Measurements from ENCODE around the gene ZBTB16. TPM values are rescaled to one million over a fixed set of nuclear protein-coding genes. Genes with fewer than 3 reads are reported as not detected.

ZBTB16 gene
- total and polyA plus RNA-seq, 7 experiments from 2014 or later = 3.0 to 22.1 (median 7.2) TPM

- Mint-ChIP-seq H3K4me3 (no peak overlapping the region), H3K9me3 (no peaks in the 10 kb centered on the region), H3K27me3 (no peaks in the 10 kb centered on the region), H3K27ac (peak overlapping the region in 2 of 9 donors; percentile 47 to 65), H3K4me1 (peaks cover 0 to 7% (median 4%) of the 10 kb centered on the region in 7 donors), H3K36me3 (no peaks in the 10 kb centered on the region)
- ChIA-PET POLR2A (no interaction called here), CTCF (interaction anchor here (1.1 to 10.2 kb wide), 8 partner anchors 7 to 363 kb away, joined by 3 to 148 read pairs (median 10); no protein-coding TSS in a partner anchor)
- intact Hi-C loops (cut with micrococcal nuclease) = no loop called here
- Histone ChIP-seq H3K4me1 (ENCODE audit: control insufficient read depth in 2 of 2, insufficient read depth in 2 of 2, low read length in 2 of 2) (no peaks in the 10 kb centered on the region), H3K9me3 (ENCODE audit: control insufficient read depth in 2 of 3, low read length in 3 of 3) (no peaks in the 10 kb centered on the region), H3K36me3 (ENCODE audit: control insufficient read depth in 2 of 3, insufficient read depth in 3 of 3, low read length in 3 of 3) (no peaks in the 10 kb centered on the region), H3K4me3 (ENCODE audit: low read length) (no peak overlapping the region), H3K27me3 (ENCODE audit: control insufficient read depth in 2 of 2, insufficient read depth in 2 of 2, low read length in 2 of 2) (no peaks in the 10 kb centered on the region), H3K27ac (ENCODE audit: low read depth, low read length) (no peak overlapping the region)
- no peak for DNase-seq
- no peak for ATAC-seq
These were observed 199.6 kb downstream of the ZBTB16 start for GRCh38 chr11:114259124-114259526.

- peaks cover 0 to 7% (median 4%) of the 10 kb centered on the region in 7 donors for H3K4me1 Mint-ChIP-seq
- no peaks in the 10 kb centered on the region for H3K36me3 Mint-ChIP-seq
- H3K27ac Mint-ChIP-seq = peak overlapping the region in 1 of 9 donors; percentile 65
- H3K9me3 Mint-ChIP-seq = no peaks in the 10 kb centered on the region
- H3K27me3 ChIP-seq (ENCODE audit: control insufficient read depth in 2 of 2, insufficient read depth in 2 of 2, low read length in 2 of 2) = no peaks in the 10 kb centered on the region
- intact Hi-C loops (cut with micrococcal nuclease) = no loop called here
- H3K27ac ChIP-seq (ENCODE audit: low read depth, low read length) = no peak overlapping the region
- H3K36me3 ChIP-seq (ENCODE audit: control insufficient read depth in 2 of 3, insufficient read depth in 3 of 3, low read length in 3 of 3) = no peaks in the 10 kb centered on the region
- ATAC-seq = no peak
- no peak overlapping the region for H3K4me3 Mint-ChIP-seq
- no peak overlapping the region for H3K4me3 ChIP-seq (ENCODE audit: low read length)
- no peaks in the 10 kb centered on the region for H3K9me3 ChIP-seq (ENCODE audit: control insufficient read depth in 2 of 3, low read length in 3 of 3)
- DNase-seq = no peak
- ChIA-PET POLR2A (interaction anchor here (0.6 to 2.4 kb wide), 2 partner anchors 135 to 222 kb away, joined by 3 to 7 read pairs; no protein-coding TSS in a partner anchor), CTCF (interaction anchor here (1.0 to 10.2 kb wide), 11 partner anchors 8 to 364 kb away, joined by 3 to 148 read pairs (median 5); no protein-coding TSS in a partner anchor)
- no peaks in the 10 kb centered on the region for H3K4me1 ChIP-seq (ENCODE audit: control insufficient read depth in 2 of 2, insufficient read depth in 2 of 2, low read length in 2 of 2)
- no peaks in the 10 kb centered on the region for H3K27me3 Mint-ChIP-seq
These were observed 200.1 kb downstream of the ZBTB16 start for GRCh38 chr11:114259551-114259983.

DNA sequence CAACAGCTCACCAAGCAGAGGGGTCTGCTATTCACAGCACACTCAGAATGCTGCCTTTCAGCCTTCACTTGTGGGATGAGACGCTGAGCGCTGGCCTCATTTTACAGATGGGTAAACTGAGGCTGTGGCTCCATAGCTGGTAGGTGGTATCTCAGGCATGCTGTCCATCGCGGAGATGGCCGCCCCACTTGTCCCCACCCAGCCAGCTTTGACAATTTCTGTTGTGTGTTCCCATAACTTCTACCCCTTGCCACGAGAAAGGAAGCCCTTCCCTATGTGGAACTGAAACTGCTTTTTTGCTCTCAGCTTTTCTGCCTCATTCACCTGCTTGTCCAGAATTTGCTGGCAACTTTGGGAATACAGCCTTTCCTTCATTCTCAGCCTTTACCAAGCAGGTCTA, 200.6 kb downstream of the ZBTB16 start:
- H3K4me1 Mint-ChIP-seq = peaks cover 0 to 7% (median 4%) of the 10 kb centered on the region in 7 donors
- Histone ChIP-seq H3K27ac (ENCODE audit: low read depth, low read length) (no peak overlapping the region), H3K27me3 (ENCODE audit: control insufficient read depth in 2 of 2, insufficient read depth in 2 of 2, low read length in 2 of 2) (no peaks in the 10 kb centered on the region), H3K9me3 (ENCODE audit: control insufficient read depth in 2 of 3, low read length in 3 of 3) (no peaks in the 10 kb centered on the region), H3K4me1 (ENCODE audit: control insufficient read depth in 2 of 2, insufficient read depth in 2 of 2, low read length in 2 of 2) (no peaks in the 10 kb centered on the region), H3K4me3 (ENCODE audit: low read length) (no peak overlapping the region), H3K36me3 (ENCODE audit: control insufficient read depth in 2 of 3, insufficient read depth in 3 of 3, low read length in 3 of 3) (no peaks in the 10 kb centered on the region)
- no peaks in the 10 kb centered on the region for H3K36me3 Mint-ChIP-seq
- ChIA-PET CTCF (interaction anchor here (0.9 to 10.2 kb wide), 20 partner anchors 8 to 954 kb away, joined by 3 to 148 read pairs (median 5); no protein-coding TSS in a partner anchor), POLR2A (interaction anchor here (0.6 to 2.4 kb wide), 3 partner anchors 136 to 265 kb away, joined by 3 to 7 read pairs (median 5); no protein-coding TSS in a partner anchor)
- H3K4me3 Mint-ChIP-seq = no peak overlapping the region
- H3K27ac Mint-ChIP-seq = no peak overlapping the region
- DNase-seq (no peak), ATAC-seq (no peak)
- no peaks in the 10 kb centered on the region for H3K9me3 Mint-ChIP-seq
- intact Hi-C loops (cut with micrococcal nuclease) = loop anchor here in 1 of 2 donors (2.0 to 5.0 kb wide), 3 partner anchors 99 to 953 kb away; no protein-coding TSS in a partner anchor
- no peaks in the 10 kb centered on the region for H3K27me3 Mint-ChIP-seq

- no peaks in the 10 kb centered on the region for H3K27me3 Mint-ChIP-seq
- Histone ChIP-seq H3K4me1 (ENCODE audit: control insufficient read depth in 2 of 2, insufficient read depth in 2 of 2, low read length in 2 of 2) (no peaks in the 10 kb centered on the region), H3K27ac (ENCODE audit: low read depth, low read length) (no peak overlapping the region), H3K36me3 (ENCODE audit: control insufficient read depth in 2 of 3, insufficient read depth in 3 of 3, low read length in 3 of 3) (no peaks in the 10 kb centered on the region), H3K27me3 (ENCODE audit: control insufficient read depth in 2 of 2, insufficient read depth in 2 of 2, low read length in 2 of 2) (no peaks in the 10 kb centered on the region), H3K4me3 (ENCODE audit: low read length) (no peak overlapping the region), H3K9me3 (ENCODE audit: control insufficient read depth in 2 of 3, low read length in 3 of 3) (no peaks in the 10 kb centered on the region)
- ATAC-seq (no peak), DNase-seq (no peak)
- ChIA-PET POLR2A (interaction anchor here (0.7 to 2.4 kb wide), 4 partner anchors 82 to 266 kb away, joined by 3 to 7 read pairs (median 4); no protein-coding TSS in a partner anchor), CTCF (interaction anchor here (0.6 to 10.2 kb wide), 28 partner anchors 9 to 954 kb away, joined by 3 to 148 read pairs (median 4); no protein-coding TSS in a partner anchor)
- H3K36me3 Mint-ChIP-seq = no peaks in the 10 kb centered on the region
- H3K27ac Mint-ChIP-seq = no peak overlapping the region
- no peak overlapping the region for H3K4me3 Mint-ChIP-seq
- no peaks in the 10 kb centered on the region for H3K9me3 Mint-ChIP-seq
- H3K4me1 Mint-ChIP-seq = peaks cover 0 to 7% (median 4%) of the 10 kb centered on the region in 7 donors
- intact Hi-C loops (cut with micrococcal nuclease) = loop anchor here in 1 of 2 donors (2.0 to 5.0 kb wide), 3 partner anchors 100 to 953 kb away; no protein-coding TSS in a partner anchor
These were observed 201.0 kb downstream of the ZBTB16 start for GRCh38 chr11:114260483-114260882.

DNA sequence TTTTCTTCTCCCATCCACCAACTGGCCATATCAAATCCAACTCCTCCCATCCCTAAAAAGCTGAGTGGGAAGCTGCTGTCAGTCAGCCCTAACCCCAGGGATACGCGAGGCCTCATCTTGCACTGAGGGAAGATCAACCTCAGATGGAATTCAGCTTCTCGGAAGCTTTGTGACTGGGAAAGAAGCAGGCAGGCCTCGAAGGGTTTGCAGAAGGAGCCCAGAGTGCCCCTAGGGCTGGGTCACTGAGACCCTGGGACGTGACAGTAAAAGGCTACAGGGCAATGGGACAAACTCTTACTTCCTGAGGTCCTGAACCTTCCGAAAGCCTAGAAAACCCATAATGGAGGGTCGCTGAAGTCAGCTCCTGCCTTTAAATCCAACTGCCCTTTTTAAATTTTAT, 202.3 kb downstream of the ZBTB16 start:
- POLR2A ChIA-PET = interaction anchor here (1.5 to 2.4 kb wide), 4 partner anchors 83 to 365 kb away, joined by 3 to 7 read pairs (median 4); no protein-coding TSS in a partner anchor
- peaks cover 0 to 7% (median 4%) of the 10 kb centered on the region in 7 donors for H3K4me1 Mint-ChIP-seq

GRCh38 chr11:114262681-114263512, 203.4 kb downstream of the ZBTB16 start:
- DNase-seq (peak in 6 of 9 donors; percentile 10 to 41 (median 27)), ATAC-seq (peak; percentile 56)
- Mint-ChIP-seq H3K36me3 (no peaks in the 10 kb centered on the region), H3K4me3 (no peak overlapping the region), H3K27ac (no peak overlapping the region), H3K27me3 (peaks cover 0 to 5% (median 3%) of the 10 kb centered on the region in 5 donors), H3K9me3 (peaks cover 0 to 2% (median 0%) of the 10 kb centered on the region in 11 donors), H3K4me1 (peaks cover 0 to 7% (median 4%) of the 10 kb centered on the region in 7 donors)
- ChIA-PET CTCF (interaction anchor here (0.6 to 10.2 kb wide), 12 partner anchors 11 to 430 kb away, joined by 3 to 148 read pairs (median 8); no protein-coding TSS in a partner anchor), POLR2A (interaction anchor here (1.5 kb wide), 1 partner anchor 366 kb away, joined by 3 read pairs; no protein-coding TSS in a partner anchor)
- H3K4me1 ChIP-seq (ENCODE audit: control insufficient read depth in 2 of 2, insufficient read depth in 2 of 2, low read length in 2 of 2) = no peaks in the 10 kb centered on the region
- no peak overlapping the region for H3K27ac ChIP-seq (ENCODE audit: low read depth, low read length)
- H3K4me3 ChIP-seq (ENCODE audit: low read length) = no peak overlapping the region
- intact Hi-C loops (cut with micrococcal nuclease) = loop anchor here (2.0 to 5.0 kb wide), 2 partner anchors 956 to 958 kb away; no protein-coding TSS in a partner anchor
- H3K9me3 ChIP-seq (ENCODE audit: control insufficient read depth in 2 of 3, low read length in 3 of 3) = no peaks in the 10 kb centered on the region
- H3K27me3 ChIP-seq (ENCODE audit: control insufficient read depth in 2 of 2, insufficient read depth in 2 of 2, low read length in 2 of 2) = no peaks in the 10 kb centered on the region
- H3K36me3 ChIP-seq (ENCODE audit: control insufficient read depth in 2 of 3, insufficient read depth in 3 of 3, low read length in 3 of 3) = no peaks in the 10 kb centered on the region

More for the DNA sequence above, 202.3 kb downstream of the ZBTB16 start:
- Histone ChIP-seq H3K4me3 (ENCODE audit: low read length) (no peak overlapping the region), H3K27ac (ENCODE audit: low read depth, low read length) (no peak overlapping the region), H3K27me3 (ENCODE audit: control insufficient read depth in 2 of 2, insufficient read depth in 2 of 2, low read length in 2 of 2) (no peaks in the 10 kb centered on the region), H3K9me3 (ENCODE audit: control insufficient read depth in 2 of 3, low read length in 3 of 3) (no peaks in the 10 kb centered on the region), H3K36me3 (ENCODE audit: control insufficient read depth in 2 of 3, insufficient read depth in 3 of 3, low read length in 3 of 3) (no peaks in the 10 kb centered on the region), H3K4me1 (ENCODE audit: control insufficient read depth in 2 of 2, insufficient read depth in 2 of 2, low read length in 2 of 2) (no peaks in the 10 kb centered on the region)
- peaks cover 0 to 2% (median 0%) of the 10 kb centered on the region in 11 donors for H3K9me3 Mint-ChIP-seq
- no peak for ATAC-seq
- H3K36me3 Mint-ChIP-seq = no peaks in the 10 kb centered on the region
- no peak overlapping the region for H3K27ac Mint-ChIP-seq
- CTCF ChIA-PET = interaction anchor here (0.7 to 10.2 kb wide), 19 partner anchors 9 to 429 kb away, joined by 3 to 148 read pairs (median 5); no protein-coding TSS in a partner anchor
- intact Hi-C loops (cut with micrococcal nuclease) = loop anchor here (1.0 to 5.0 kb wide), 11 partner anchors 65 to 957 kb away; partner anchors contain the start of gene ZBTB16 (in 2 of the 2)
- H3K4me3 Mint-ChIP-seq = no peak overlapping the region
- DNase-seq = no peak
- H3K27me3 Mint-ChIP-seq = peaks cover 0 to 1% (median 0%) of the 10 kb centered on the region in 5 donors

All from naive thymus-derived CD4-positive, alpha-beta T cell (primary cell).